Measurements from ENCODE around the gene DLG2. TPM values are rescaled to one million over a fixed set of nuclear protein-coding genes. Genes with fewer than 3 reads are reported as not detected.

DLG2 gene
- total RNA-seq, 1 donor from 2014 or later = 5.9 TPM

DNA sequence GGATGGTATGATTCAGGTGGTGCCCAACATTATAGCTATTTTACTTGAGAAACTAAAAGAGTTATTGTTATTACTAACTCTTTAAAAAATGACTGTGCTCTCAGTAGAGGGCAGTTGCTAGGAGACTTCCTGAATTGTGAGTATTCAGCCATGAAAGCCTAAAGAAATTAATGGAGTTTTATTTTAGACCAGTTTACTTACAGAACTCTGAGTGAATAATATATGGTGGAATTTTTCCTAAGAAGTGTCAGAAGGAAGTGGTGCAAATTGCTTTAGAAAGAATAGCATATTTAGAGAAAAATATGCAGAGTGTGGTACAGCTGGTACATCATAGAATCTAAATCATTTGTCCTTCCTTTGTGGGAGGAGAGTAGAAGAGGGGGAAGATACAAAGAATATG lies 1651.1 kb downstream of the DLG2 start:
- TF ChIP-seq CTCF (conservative IDR thresholded peaks at IDR 0.05) = no peak
- Mint-ChIP-seq H3K4me1 (ENCODE audit: unreplicated experiment) (peaks cover 10% of the 10 kb centered on the region), H3K4me3 (no peak overlapping the region), H3K27ac (no peak overlapping the region), H3K27me3 (no peaks in the 10 kb centered on the region), H3K9me3 (no peaks in the 10 kb centered on the region), H3K36me3 (no peaks in the 10 kb centered on the region)
- DNase-seq (ENCODE audit: extremely low spot score, unreplicated experiment) = no peak

GRCh38 chr11:83972536-83972935 lies 1654.6 kb downstream of the DLG2 start:
- no peaks in the 10 kb centered on the region for H3K27me3 Mint-ChIP-seq
- no peak overlapping the region for H3K4me3 Mint-ChIP-seq
- no peak for TF ChIP-seq CTCF (conservative IDR thresholded peaks at IDR 0.05)
- H3K27ac Mint-ChIP-seq = no peak overlapping the region
- peaks cover 22% of the 10 kb centered on the region for H3K4me1 Mint-ChIP-seq (ENCODE audit: unreplicated experiment)
- H3K36me3 Mint-ChIP-seq = no peaks in the 10 kb centered on the region
- DNase-seq (ENCODE audit: extremely low spot score, unreplicated experiment) = no peak
- H3K9me3 Mint-ChIP-seq = no peaks in the 10 kb centered on the region

GRCh38 chr11:83971063-83971462 lies 1656.1 kb downstream of the DLG2 start:
- H3K4me3 Mint-ChIP-seq = no peak overlapping the region
- DNase-seq (ENCODE audit: extremely low spot score, unreplicated experiment) = no peak
- H3K27me3 Mint-ChIP-seq = no peaks in the 10 kb centered on the region
- H3K4me1 Mint-ChIP-seq (ENCODE audit: unreplicated experiment) = peaks cover 18% of the 10 kb centered on the region
- no peak for TF ChIP-seq CTCF (conservative IDR thresholded peaks at IDR 0.05)
- H3K36me3 Mint-ChIP-seq = no peaks in the 10 kb centered on the region
- no peak overlapping the region for H3K27ac Mint-ChIP-seq
- H3K9me3 Mint-ChIP-seq = no peaks in the 10 kb centered on the region

- Mint-ChIP-seq H3K36me3 (no peaks in the 10 kb centered on the region), H3K27ac (no peak overlapping the region), H3K4me1 (ENCODE audit: unreplicated experiment) (peaks cover 17% of the 10 kb centered on the region), H3K27me3 (no peaks in the 10 kb centered on the region), H3K4me3 (no peak overlapping the region), H3K9me3 (no peaks in the 10 kb centered on the region)
- no peak for TF ChIP-seq CTCF (conservative IDR thresholded peaks at IDR 0.05)
- DNase-seq (ENCODE audit: extremely low spot score, unreplicated experiment) = no peak
These were observed 1657.0 kb downstream of the DLG2 start for GRCh38 chr11:83970061-83970671.

DNA sequence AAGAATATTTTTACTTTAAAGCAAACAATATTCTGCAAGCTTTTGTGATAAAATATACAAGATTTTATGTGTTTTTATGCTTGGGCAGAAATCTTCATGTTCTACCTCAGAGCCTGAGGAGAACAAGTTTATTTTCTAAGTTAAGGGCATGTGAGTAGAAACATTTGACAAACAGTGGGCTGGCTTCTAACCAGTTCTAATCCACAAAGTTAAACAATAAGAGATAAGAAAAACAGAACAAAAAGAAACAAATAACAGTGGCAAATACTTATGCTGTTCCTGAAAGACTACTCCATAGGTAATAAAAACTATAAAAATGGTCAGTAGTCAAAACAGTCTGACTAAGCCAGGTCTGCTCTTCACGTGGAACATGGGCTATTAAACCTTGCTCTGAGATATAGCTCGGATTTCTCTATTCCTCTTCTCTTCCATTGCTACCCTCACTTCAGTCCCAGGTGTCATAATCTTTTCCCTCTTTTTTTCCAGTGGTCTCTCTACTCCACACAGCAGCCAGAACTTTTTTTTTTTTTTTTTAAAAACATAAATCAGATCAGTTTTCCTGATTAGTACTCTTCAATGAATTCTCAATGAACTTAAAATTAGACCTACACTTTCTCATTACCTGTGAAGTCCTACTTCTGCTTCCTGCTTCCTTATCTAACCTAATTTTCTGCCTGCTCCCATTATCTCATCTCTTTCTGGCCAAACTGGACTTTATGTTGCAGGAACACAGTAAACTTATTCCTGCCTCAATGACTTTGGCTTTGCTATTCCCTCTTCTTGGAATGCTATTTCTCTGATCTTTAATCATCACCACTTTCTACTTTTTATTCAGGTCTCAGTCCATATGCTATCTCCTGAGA lies 1669.9 kb downstream of the DLG2 start:
- Mint-ChIP-seq H3K9me3 (no peaks in the 10 kb centered on the region), H3K4me3 (no peak overlapping the region), H3K36me3 (no peaks in the 10 kb centered on the region), H3K27me3 (no peaks in the 10 kb centered on the region), H3K4me1 (ENCODE audit: unreplicated experiment) (no peaks in the 10 kb centered on the region), H3K27ac (no peak overlapping the region)
- no peak for TF ChIP-seq CTCF (conservative IDR thresholded peaks at IDR 0.05)
- DNase-seq (ENCODE audit: extremely low spot score, unreplicated experiment) = no peak
